HG03520 (cell line): ENCODE measurements around the gene TENM4.

Experiments
- ATAC-seq: cut with Tn5 transposase; IDR thresholded peaks from one replicate; pipeline ENCODE4 v1.9.1; 2021; ENCODE audit warnings: mild to moderate bottlenecking, moderate library complexity; ENCODE audit not compliant: unreplicated experiment

The TENM4 gene

DNA sequence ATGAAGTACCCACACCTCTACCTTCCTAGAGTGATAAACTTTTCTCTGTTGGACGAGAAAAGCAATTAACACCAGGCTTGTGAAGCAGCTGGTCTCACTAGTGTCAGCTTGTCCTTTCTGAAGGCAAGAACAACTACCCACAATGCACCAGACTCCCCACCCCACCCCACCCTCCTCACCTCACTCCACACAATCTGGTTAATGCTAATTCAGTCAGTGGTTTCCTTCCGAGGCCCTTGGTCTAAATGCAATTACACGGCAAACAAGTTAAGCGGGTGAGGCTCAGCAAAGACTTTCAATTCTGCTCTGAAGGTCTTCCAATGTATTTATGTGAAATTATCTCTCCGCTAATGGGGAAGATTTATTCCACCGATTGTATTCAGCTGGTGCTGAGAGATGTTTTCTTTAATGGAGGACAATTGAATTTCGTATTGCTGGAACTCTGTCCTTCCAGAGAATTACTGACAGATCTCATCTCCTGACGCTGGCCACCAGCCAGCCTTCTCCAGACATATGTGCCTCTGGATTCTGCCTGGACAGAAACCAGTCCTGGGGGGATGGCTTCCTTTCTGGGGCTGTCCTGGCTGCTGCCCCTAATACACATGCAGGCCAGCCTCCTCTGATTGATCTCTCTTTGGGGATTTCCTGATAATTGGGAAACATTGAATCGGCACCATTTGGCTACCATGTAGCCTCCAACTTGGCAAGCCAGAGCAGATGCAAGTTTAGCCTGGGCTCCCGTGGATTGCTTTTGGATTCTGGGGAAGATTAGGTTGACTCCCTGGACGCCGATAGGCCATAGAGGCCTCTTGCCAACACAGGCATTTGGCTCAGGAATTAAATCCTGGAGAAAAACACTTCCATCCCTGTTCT is 700.4 kb downstream of the TENM4 start:
- ATAC-seq: no peak

DNA sequence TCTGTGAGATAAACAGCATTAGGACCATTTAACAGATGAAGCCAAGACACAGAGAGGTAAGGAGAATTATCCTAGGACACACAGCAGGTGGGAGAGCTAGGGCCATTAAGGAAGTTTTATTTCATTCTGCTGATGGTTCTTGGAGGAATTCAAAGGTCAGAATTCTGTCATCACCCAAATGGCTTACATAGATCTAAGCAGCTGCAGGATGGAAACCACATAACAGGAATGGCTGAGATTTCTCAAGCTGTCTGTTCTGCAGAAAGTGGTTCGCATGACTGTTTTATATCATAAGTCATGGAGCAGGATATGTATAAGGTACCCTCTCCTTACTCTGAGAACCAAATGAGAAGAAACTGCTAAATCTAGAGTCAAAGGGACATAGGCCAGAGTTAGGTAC is 702.9 kb downstream of the TENM4 start:
- ATAC-seq: no peak

DNA sequence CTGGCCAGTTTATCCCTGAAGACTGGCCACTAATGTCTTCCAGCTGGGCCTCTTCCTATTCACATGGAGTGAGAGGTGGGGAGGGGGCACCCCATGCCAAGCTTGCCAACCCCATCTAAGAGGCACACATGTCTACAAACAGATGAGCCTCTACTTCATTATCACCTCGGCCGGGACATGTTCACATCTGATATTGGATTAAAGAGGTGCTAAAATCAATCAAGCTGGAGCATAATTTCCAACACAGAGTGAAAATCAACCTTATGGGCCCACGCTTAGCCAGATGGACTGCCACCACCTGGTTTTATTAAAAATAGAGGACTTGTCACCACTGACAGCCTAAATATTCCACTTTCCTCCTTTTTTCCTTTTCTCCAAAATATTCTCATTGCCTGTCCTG is 703.5 kb downstream of the TENM4 start:
- ATAC-seq: no peak

DNA sequence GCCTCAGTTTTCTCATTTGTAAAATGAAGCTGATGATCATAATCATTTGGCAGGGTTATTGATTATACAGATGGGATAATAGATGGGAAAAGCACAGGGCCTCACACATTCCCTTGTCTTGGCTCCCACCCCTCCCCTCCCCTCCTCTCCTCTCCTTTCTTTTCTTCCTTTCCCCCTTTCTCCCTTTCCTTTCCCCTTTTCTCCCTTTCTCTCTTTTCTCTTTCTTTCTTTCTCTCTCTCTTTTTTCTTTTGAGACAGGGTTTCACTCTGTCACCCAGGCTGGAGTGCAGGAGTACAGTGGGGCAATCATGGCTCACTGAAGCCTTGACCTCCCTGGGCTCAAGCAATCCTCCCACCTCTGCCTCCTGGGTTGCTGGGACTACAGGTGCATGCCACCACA is 705.1 kb downstream of the TENM4 start:
- no peak for ATAC-seq

DNA sequence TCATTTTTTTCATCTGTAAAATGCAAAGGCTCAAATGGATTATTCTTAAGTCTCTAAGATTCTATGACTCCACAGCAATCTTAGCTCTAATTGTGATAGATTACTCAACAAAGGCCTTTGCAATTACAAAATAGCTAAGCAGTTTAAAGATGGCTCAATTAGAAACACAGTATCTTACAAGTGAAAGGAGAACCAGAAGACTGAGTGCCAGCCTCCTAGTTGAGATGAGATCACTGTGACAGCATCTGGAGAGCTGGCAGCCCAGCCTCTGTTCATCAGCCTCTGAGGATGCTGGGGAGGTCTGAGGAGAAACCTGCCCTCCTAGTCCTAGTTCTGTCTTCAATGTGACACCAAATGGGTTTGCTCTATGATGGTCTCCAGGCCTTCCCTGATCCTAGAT is 707.8 kb downstream of the TENM4 start:
- ATAC-seq: no peak

DNA sequence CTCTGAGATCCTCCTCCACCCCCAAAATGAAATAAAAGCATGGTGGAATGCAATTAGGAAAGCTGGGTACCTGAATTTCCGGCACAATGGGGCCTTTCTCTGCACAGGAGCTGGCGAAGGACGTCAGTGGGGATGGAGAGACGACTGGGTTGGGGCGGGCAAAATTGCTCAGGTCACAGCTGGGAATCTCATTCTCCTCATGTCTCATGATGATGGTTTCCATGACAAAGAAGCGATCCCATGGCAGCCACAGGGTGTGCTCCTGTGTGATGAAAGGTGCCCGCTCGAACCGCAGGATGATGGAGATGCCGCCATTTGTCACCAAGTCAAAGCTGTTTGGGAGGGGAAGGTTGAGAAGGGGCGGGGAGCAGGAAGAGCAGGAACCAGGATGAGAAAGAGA is 708.6 kb downstream of the TENM4 start:
- no peak for ATAC-seq

DNA sequence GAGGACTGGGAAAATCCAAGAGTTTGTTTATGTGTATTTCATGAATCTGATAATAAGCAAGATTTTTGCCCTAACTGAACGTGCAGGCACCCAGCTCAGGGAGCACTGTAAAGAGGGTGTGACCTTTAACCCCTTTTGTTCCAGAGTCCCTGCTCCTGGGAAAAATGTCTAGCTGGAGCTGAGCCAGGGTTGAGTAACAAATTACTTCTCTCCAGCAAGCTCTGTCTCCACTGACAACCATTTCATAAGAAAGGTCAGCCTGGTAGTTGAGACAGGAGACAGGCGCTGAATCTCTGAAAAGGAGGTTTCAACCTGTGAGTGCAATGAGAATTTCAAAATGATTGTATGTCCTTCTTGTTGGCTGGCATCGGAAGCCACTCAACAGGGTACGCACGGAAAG is 709.8 kb downstream of the TENM4 start:
- ATAC-seq: no peak

DNA sequence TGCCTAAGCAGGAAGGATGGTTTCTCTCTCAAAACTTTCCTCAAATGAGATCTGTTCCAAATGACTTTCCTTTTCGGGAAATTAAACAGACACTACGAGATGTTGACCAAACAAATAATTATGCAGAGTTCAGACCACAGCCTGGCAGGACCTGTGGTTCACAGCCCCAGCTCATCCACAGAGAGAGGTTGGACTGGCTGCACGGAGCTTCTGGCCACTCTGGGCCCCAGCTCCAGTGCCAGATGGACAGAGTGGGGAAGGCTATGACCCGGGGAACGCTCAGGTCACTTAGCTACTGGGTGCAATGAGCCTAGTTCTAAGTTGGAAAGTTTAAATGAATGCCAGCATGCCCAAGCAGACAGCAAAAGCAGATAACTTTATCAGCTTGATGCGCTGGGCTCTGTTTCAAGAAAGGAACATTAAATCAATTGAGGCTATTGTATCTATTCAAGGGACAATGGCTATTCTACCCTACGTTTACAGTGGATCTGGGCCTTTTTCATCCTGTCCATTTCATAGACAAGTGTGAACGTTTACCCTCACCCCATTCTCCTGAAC is 710.5 kb downstream of the TENM4 start:
- no peak for ATAC-seq

DNA sequence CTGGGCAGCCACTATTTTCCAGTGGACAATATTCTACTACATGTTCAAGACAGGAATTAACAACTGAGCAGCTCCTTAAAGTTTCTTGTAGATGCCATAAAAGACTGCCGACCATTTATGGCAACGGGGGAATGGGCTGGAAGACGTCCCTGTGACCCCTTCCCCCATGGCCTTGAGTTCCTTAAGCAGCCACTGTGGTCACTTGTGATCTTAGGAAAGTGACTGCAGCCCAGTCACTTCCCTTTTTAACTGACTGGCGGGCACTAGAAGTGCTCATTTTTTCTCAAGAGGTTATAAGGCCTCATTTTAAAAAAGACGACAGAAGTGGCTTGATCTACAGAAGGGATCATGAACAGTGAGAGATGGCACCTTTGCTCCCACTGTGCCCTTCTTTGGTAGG is 713.0 kb downstream of the TENM4 start:
- no peak for ATAC-seq

DNA sequence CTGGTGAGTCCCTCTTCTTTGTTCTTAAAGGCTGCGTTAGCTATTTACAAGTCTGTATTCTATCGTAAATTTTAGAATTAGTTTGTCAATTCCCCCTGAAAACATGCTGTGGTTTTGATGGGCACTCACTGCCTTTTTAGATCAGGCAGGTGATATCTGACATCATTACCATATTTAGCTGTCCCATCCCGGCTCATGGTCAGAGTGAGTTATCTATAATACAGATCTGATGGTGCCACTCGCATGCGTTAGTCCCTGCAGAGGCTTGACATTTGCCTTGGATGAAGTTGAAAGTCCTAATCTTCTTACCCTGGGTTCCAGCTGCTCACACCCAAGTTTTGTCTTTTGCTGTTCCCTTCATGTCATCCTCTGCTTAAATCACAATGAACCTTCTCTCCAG is 715.6 kb downstream of the TENM4 start:
- no peak for ATAC-seq

DNA sequence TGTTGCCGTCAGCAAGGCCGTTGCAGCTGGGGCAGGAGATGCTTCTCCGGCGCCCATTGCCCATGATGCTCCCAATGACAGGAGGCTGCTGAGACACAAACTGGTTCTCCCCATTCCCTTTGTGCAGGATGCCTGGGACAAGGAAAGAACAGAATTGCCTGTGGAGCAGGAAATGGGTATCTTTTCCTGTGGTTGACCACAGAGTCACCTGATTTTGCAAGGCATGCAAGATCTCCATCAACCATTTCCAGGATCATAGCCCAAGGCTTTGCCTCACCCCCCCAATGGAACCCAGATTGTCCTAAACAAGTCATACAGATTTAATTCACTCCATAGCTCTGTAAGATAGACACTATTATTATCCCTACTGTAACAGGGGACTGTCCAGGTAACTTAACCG is 718.0 kb downstream of the TENM4 start:
- no peak for ATAC-seq

DNA sequence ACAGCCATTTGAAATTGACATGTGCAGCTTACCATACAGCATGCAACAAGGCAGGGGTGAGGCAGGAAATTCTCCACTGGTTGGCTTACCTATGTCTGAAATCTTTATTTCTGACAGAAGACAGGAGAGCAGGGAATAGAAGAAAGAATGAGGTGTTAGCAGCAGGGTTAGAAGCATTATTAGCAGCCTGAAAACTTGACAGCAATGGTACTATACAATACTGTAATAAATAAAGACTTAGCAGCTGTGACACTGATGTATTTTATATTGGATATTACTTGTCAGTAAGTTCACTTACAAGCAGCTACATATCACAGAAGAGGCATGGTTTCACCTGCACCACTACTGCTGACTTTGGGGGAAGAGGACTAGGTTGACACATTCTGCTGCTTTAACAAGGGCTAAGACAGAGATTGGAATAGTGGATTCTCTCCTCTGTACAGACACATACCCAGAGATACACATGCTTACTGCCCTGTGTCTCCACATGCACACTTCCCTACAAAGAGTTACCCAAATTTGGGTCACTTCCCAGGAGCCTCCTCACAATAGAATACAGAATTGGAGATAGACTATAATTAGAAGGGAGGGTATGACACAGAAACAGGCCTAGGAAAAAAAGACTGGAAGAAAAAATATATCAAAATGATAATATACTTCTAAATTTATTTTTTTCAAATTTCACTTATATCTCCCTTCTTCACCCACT is 720.4 kb downstream of the TENM4 start:
- no peak for ATAC-seq

DNA sequence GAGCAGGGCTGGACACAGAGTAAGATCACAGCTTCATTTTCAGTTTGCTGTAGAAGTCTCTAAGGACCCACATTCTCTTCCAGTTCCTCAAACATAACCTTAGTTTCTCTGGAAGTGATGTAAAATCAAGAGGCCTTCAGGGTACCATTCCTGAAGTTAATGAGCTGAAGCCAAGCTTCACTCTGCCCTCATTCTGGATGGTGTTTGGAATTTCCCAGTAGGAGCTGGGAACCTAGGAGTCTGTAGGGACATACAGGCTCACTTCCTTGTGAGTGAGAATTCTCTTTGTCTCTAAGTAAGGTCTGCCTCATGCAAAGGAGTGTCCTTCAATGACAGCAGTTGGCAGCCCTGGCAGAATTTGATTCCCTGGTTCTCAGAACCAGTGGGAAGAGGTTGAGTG is 723.8 kb downstream of the TENM4 start:
- no peak for ATAC-seq

DNA sequence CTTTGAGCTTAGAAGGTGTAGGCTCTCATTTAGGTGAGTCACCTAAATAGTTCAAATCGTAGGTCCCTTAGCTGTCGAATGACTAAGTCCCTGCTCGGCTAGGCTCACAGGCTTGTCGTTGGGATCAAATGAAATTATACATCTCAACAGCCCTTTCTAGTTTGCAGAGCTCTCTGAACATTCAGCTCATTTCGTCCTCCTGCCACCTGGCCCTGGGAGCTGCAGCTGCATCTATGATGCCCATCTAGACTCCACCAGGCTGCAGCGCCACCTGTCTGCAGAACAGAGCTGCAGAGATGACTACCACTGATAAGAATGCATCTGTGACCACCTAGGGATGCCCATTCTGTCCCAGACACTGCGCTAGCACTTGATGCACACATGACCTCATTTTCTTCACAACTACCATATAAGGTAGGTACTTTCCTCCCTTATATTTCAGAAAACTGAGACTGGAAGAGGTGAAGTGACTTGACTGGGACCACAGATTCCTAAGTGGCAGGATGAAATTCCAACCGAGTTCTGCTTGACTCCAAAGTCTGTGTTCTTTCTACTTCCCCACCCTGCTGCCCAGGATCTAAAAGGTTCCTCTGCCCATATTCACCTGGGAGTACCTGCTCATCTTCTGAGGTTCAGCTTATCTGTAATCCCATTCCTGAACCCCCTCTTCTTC is 725.1 kb downstream of the TENM4 start:
- ATAC-seq: peak; percentile 61

DNA sequence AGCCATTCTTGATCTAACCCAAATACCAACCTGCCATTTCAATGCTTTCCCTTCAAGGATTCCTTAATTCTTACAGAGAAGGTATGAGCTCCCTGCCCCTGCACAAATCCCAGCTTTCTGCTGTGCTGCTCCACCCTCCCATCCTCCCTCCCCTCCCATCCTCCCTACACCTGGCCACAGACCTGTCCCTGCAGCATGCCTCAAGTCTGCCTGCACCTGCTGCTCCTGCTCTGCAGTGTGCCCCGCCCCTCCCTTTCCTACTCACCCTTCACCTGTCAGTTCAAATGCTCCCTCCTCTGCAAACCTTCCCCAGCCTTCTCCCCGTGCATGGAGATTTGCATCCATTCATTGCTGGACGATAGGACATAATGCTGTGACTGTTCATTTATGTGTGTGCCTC is 726.3 kb downstream of the TENM4 start:
- no peak for ATAC-seq

DNA sequence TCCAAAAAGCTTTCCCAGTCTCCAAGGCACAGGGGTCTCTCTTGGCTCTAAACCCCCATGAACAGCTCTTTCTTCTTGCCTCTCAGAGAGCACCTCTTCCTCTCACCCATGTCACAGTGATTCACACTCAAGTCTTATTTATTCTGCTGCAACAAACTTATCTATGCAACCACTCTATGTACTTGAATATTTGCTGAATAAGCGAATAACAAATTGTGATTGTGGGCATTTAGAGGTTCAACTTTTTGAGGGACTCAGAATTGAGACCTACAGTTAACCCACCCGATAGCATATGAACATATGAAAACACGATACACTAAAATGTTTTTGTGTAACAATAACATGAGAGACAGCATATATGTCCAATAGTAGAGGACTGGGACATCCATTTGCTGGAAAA is 729.1 kb downstream of the TENM4 start:
- ATAC-seq: no peak

DNA sequence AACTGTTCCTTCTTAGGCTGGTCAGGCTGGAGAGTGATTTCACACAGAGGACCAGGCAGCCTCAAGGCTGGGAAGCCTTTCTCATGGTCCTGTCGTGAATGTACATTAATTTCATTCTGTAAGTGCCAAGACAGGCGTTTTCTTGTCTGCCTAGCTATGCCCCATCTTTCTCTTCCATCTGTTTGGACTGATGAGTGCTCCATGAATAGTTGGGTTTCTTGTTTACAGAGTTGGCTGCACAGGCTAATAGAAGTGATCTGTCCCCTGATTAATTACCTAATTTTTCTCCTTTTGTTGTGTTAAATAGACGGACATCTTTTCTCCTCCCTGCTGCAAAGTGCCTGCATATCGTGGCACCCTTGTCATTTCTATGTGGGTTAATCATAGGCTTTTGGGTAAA is 730.4 kb downstream of the TENM4 start:
- ATAC-seq: no peak

DNA sequence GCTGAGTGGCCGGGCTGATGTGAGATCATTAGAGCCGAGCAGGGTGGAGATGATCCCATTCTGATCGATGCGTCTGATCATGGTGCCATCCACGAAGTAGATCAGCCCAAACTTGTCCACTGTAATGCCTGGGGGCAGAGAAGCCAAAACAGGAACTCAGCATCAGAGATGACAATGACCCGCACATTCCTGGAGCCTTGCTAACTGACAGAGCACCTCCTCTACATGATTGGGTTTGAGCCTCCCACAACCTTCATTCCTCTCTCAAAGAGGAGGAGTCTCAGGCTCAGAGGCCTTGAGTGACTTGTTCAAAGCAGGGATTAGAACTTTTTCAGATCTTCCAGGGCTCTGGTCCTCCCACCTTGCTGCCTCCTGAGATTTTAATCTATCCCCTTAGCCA is 732.4 kb downstream of the TENM4 start:
- ATAC-seq: no peak

DNA sequence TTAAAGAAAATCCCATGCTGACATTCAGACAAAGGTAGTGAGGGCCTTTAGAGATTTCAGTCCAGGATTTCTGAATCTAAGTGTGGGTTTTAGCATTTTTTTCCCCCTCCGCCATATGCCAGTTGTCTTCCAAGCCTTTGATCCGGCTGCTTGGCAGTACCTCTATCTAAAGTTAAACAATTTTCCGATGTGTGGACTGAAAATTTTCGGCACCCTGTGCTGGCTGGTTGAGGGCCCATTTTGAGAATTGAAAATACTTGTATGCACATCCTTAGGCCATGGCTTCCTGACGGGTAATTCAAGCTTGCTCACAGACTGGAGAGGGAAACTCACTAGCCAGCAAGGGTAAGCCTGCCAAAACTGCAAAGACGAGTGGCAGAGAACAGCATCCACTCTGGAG is 734.3 kb downstream of the TENM4 start:
- ATAC-seq: no peak

DNA sequence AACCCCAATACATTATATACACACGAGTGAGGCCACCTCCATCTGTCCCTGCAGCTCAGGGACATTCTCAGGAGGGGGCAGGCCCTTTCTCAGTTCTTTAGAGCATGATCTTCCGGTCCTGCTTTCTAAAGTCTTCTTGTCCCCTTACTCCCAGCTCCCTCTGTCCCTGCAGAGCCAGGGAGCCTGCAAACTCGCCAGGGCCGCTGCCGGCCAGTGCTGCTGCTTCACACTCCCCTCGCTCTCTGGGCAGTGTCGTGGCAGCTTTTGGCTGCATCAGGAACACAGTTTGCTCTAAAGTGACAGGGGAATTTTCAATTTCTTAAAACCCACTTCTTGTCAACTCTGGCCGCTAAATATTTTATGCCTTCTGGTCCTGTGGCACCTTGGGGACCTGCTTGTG is 736.0 kb downstream of the TENM4 start:
- no peak for ATAC-seq

DNA sequence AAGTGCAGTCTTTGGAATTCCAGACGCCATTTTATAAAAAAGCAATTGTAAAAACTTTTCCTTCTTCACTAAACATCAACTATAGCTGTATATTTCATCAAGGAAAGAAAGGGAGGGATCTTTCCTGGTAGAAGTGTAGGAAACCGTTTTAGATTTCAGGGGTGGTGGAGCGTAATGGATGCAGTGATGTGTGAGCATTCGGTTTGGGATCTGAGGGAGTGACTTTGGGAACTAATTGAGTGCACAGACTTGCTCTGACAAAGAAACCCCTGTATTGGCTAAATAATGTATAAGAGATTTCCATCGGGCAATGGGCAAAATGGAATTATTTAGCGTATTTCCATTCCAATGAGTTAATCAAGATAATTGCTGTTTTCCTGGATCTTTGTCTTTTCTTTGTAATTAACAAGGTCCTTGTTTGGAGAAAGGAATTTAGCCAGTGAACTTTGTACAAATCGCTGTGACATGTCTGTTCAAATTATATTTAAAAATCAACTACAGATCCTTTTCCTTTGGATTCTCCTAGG is 741.2 kb downstream of the TENM4 start:
- no peak for ATAC-seq
